Gastrocnemius medialis (tissue), 4 donors: ENCODE results near the gene ZBTB34. TPM values are rescaled to one million over a fixed set of nuclear protein-coding genes. Genes with fewer than 3 reads are reported as not detected.

ENCODE experiments used
- ATAC-seq, 2 donors: fragments of 150-250 bp; one replicate each; pipeline ENCODE4 v1.9.1; 2016
- DNase-seq, 2 donors: peaks; one replicate each; pipeline ENCODE4 v3.0.0-alpha.2; 2019
- H3K27ac ChIP-seq, 4 donors: fragments of 200-600 bp; sonication (generic); 1 replicate in 1 of 4; 2 replicates in 3 of 4; pipeline ENCODE4 v1.5.1; 2016 to 2018; ENCODE audit warnings: mild to moderate bottlenecking in 2 of 4, moderate library complexity in 1 of 4
- H3K27me3 ChIP-seq, 3 donors: fragments of 200-600 bp; sonication (generic) in 2 of 3; 1 replicate in 1 of 3; 2 replicates in 2 of 3; pipeline versions ENCODE4 v1.5.1 to v1.6.0; 2016 to 2019; ENCODE audit warnings: mild to moderate bottlenecking in 1 of 3, moderate library complexity in 1 of 3
- H3K36me3 ChIP-seq, 2 donors: fragments of 200-600 bp; sonication (generic) in 1 of 2; one replicate each; pipeline ENCODE4 v1.5.1; 2017 to 2018
- H3K4me1 ChIP-seq, 2 donors: fragments of 200-600 bp; sonication (generic) in 1 of 2; one replicate each; pipeline ENCODE4 v1.5.1; 2016 to 2017; ENCODE audit warnings: mild to moderate bottlenecking in 2 of 2
- H3K4me3 ChIP-seq, 4 donors: fragments of 200-600 bp; sonication (generic) in 3 of 4; 1 replicate in 1 of 4; 2 replicates in 3 of 4; pipeline ENCODE4 v1.5.1; 2016 to 2019; ENCODE audit warnings: mild to moderate bottlenecking in 2 of 4
- H3K9me3 ChIP-seq, 3 donors: fragments of 200-600 bp; sonication (generic) in 2 of 3; 1 replicate in 1 of 3; 2 replicates in 2 of 3; pipeline ENCODE4 v1.5.1; 2016 to 2019
- CTCF ChIP-seq, 5 experiments: fragments of 450-650 bp in 3 of 5; fragments of 200-600 bp in 2 of 5; sonication (generic) in 2 of 5; IDR thresholded peaks in 4 of 5; conservative IDR thresholded peaks in 1 of 5; 1 replicate in 4 of 5; 2 replicates in 1 of 5; pipeline ENCODE4 v1.5.1; 2016 to 2019; ENCODE audit warnings: antibody characterized with exemption in 5 of 5, mild to moderate bottlenecking in 3 of 5, moderate library complexity in 3 of 5
- POLR2A ChIP-seq, 2 donors: fragments of 450-650 bp; IDR thresholded peaks; one replicate each; pipeline ENCODE4 v1.6.1; 2017; ENCODE audit warnings: antibody characterized with exemption in 2 of 2, mild to moderate bottlenecking in 2 of 2, moderate library complexity in 2 of 2
- in situ Hi-C, 4 donors: fragments of 200-750 bp; cut with MboI; loops; one replicate each; pipeline versions ENCODE4 v1.15.0 to v1.8.0; 2017; ENCODE audit warnings: low sequenced_read_pairs in 4 of 4
- intact Hi-C: fragments of 100-400 bp; cut with DNase I; formaldehyde crosslinking; loops from one replicate; pipeline ENCODE4 v1.15.1; 2023; ENCODE audit warnings: low total_unique reads
- total RNA-seq, 4 donors: library from RNA; depleted of rRNA; stranded (reverse); fragments of >200 nt; gene quantifications; one replicate each; pipeline versions ENCODE4 v1.1.0 to v1.2.3, GENCODE V29; 2016

Gene ZBTB34
- total RNA-seq, 4 donors from 2014 or later = 6.2 to 8.7 (median 6.9) TPM

- ATAC-seq (no peak), DNase-seq (no peak)
- no peak overlapping the region for H3K27ac ChIP-seq
- in situ Hi-C loops (no loop called here), intact Hi-C loops (no loop called here)
- no peaks in the 10 kb centered on the region for H3K9me3 ChIP-seq
- no peak for TF ChIP-seq CTCF (IDR thresholded peaks at IDR 0.05 in 4 of 5, conservative IDR thresholded peaks at IDR 0.05 in 1 of 5)
- no peak for TF ChIP-seq POLR2A (IDR thresholded peaks at IDR 0.05)
- no peaks in the 10 kb centered on the region for H3K27me3 ChIP-seq
- no peaks in the 10 kb centered on the region for H3K4me1 ChIP-seq
- H3K36me3 ChIP-seq = no peaks in the 10 kb centered on the region
- no peak overlapping the region for H3K4me3 ChIP-seq
Measured at GRCh38 chr9:126904586-126904985, 44.1 kb downstream of the ZBTB34 start.

GRCh38 chr9:126906091-126906490 is 45.7 kb downstream of the ZBTB34 start:
- ATAC-seq = no peak
- TF ChIP-seq CTCF (IDR thresholded peaks at IDR 0.05 in 4 of 5, conservative IDR thresholded peaks at IDR 0.05 in 1 of 5) (no peak), POLR2A (IDR thresholded peaks at IDR 0.05) (no peak)
- H3K9me3 ChIP-seq = no peaks in the 10 kb centered on the region
- no peaks in the 10 kb centered on the region for H3K27me3 ChIP-seq
- DNase-seq = no peak
- H3K4me1 ChIP-seq = no peaks in the 10 kb centered on the region
- intact Hi-C loops (no loop called here), in situ Hi-C loops (no loop called here)
- H3K4me3 ChIP-seq = no peak overlapping the region
- no peaks in the 10 kb centered on the region for H3K36me3 ChIP-seq
- no peak overlapping the region for H3K27ac ChIP-seq

GRCh38 chr9:126907058-126907457 is 46.6 kb downstream of the ZBTB34 start:
- Histone ChIP-seq H3K27me3 (no peaks in the 10 kb centered on the region), H3K9me3 (no peaks in the 10 kb centered on the region), H3K27ac (no peak overlapping the region), H3K36me3 (no peaks in the 10 kb centered on the region), H3K4me1 (no peaks in the 10 kb centered on the region), H3K4me3 (no peak overlapping the region)
- no peak for ATAC-seq
- DNase-seq = no peak
- TF ChIP-seq CTCF (IDR thresholded peaks at IDR 0.05 in 4 of 5, conservative IDR thresholded peaks at IDR 0.05 in 1 of 5) (no peak), POLR2A (IDR thresholded peaks at IDR 0.05) (no peak)
- intact Hi-C loops = no loop called here
- in situ Hi-C loops = no loop called here

- ATAC-seq (peak; percentile 98), DNase-seq (peak; percentile 95 to 96)
- intact Hi-C loops (loop anchor here (2.0 kb wide), 1 partner anchor 54 kb away; the partner anchor contains the start of gene ZBTB34), in situ Hi-C loops (no loop called here)
- H3K27me3 ChIP-seq = no peaks in the 10 kb centered on the region
- no peaks in the 10 kb centered on the region for H3K36me3 ChIP-seq
- TF ChIP-seq POLR2A (IDR thresholded peaks at IDR 0.05) (peak; percentile 59 to 71), CTCF (IDR thresholded peaks at IDR 0.05 in 4 of 5, conservative IDR thresholded peaks at IDR 0.05 in 1 of 5) (no peak)
- H3K4me3 ChIP-seq = peak within 1 kb of the TSS; percentile 19 to 67 (median 50)
- no peaks in the 10 kb centered on the region for H3K9me3 ChIP-seq
- peaks cover 4 to 10% of the 10 kb centered on the region in 2 donors for H3K4me1 ChIP-seq
- H3K27ac ChIP-seq = peak within 1 kb of the TSS; percentile 66 to 88 (median 72)
Measured at GRCh38 chr9:126914458-126915280, 54.2 kb downstream of the ZBTB34 start, which contains the start of gene RALGPS1. TSS of gene RALGPS1 (plus strand) at chr9:126914782. CDS start at chr9:126962290, 47,508 bp downstream.
